Type B pancreatic cell (in vitro differentiated cells): ENCODE results near the gene INPPL1. TPM values are rescaled to one million over a fixed set of nuclear protein-coding genes. Genes with fewer than 3 reads are reported as not detected.

Source experiments
- DNase-seq: peaks from one replicate; pipeline ENCODE4 v3.0.0; 2021; ENCODE audit warnings: mixed read lengths; ENCODE audit not compliant: unreplicated experiment; ENCODE audit errors: extremely low spot score
- H3K27ac Mint-ChIP-seq: 2 replicates; pipeline ENCODE4 v1.8.0; 2021; ENCODE audit warnings: mild to moderate bottlenecking, mixed read lengths
- H3K27me3 Mint-ChIP-seq: 2 replicates; pipeline ENCODE4 v1.8.0; 2021; ENCODE audit warnings: mixed read lengths
- H3K36me3 Mint-ChIP-seq: 2 replicates; pipeline ENCODE4 v1.8.0; 2021; ENCODE audit warnings: mixed read lengths
- H3K4me1 Mint-ChIP-seq: one replicate; pipeline ENCODE4 v1.8.0; 2021; ENCODE audit warnings: mixed read lengths; ENCODE audit not compliant: unreplicated experiment
- H3K4me3 Mint-ChIP-seq: 2 replicates; pipeline ENCODE4 v1.8.0; 2021; ENCODE audit warnings: mild to moderate bottlenecking, mixed read lengths
- H3K9me3 Mint-ChIP-seq: 2 replicates; pipeline ENCODE4 v1.8.0; 2021; ENCODE audit warnings: mixed read lengths
- CTCF ChIP-seq: fragments of 200-600 bp; sonication (generic); conservative IDR thresholded peaks from 2 replicates; pipeline ENCODE4 v1.5.0; 2021; ENCODE audit warnings: antibody characterized with exemption, mild to moderate bottlenecking
- total RNA-seq: library from RNA; stranded (reverse); gene quantifications from 2 replicates; pipeline ENCODE4 v1.2.1, GENCODE V29; 2021; ENCODE audit warnings: low replicate concordance

INPPL1 gene
- total RNA-seq, 1 donor from 2014 or later = 231 TPM

DNA sequence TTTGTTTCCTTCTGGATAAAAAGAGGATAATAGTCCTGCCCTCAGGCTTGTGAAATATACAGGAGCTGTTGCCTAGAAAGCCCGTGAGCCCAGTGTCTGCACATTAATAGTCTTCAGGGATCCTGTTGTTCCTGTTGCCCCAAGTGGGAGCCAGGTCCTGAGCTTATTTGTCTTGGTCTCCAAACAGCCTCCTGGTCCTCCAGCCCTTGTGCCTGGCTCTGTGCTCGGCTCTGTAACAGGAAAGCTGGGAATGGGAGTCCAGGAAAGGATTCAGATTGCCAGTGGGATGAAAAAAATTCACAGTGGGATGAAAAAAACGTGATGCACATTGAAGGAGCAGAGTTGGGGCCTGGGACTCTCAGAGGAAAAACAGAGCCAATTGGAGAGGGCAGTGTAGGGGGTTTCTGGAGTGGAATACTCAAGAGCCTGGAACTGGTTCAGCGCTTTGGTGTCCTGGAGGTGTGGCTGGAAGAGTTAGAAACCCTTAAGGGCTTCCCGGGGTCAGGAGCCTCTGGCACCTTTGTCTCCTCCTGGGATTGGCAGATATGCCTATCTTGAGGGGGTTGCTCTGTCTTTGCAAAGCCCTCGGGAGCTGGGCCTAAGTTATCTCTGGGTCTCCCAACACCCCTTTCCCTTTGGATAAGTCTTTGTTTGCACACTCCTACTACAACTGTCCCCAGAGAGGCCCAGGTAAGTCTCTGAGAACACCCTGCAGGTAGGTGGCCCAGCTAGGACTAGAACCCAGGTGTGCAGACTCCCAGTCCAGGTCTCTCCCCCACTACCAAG lies 2.3 kb upstream of the INPPL1 start:
- Mint-ChIP-seq H3K27me3 (peaks cover 5% of the 10 kb centered on the region), H3K4me3 (peak overlapping the region; percentile 91), H3K9me3 (no peaks in the 10 kb centered on the region)

GRCh38 chr11:72222907-72223614 lies 1.5 kb upstream of the INPPL1 start:
- DNase-seq = peak; percentile 94
- H3K4me1 Mint-ChIP-seq = peaks cover 13% of the 10 kb centered on the region
- H3K27ac Mint-ChIP-seq = peak overlapping the region; percentile 82
- no peaks in the 10 kb centered on the region for H3K36me3 Mint-ChIP-seq
- TF ChIP-seq CTCF = peak; percentile 37
- H3K27me3 Mint-ChIP-seq = peaks cover 5% of the 10 kb centered on the region
- H3K9me3 Mint-ChIP-seq = no peaks in the 10 kb centered on the region
- peak overlapping the region; percentile 91 for H3K4me3 Mint-ChIP-seq

More for the DNA sequence above, 2.3 kb upstream of the INPPL1 start:
- no peak for TF ChIP-seq CTCF
- Mint-ChIP-seq H3K36me3 (no peaks in the 10 kb centered on the region), H3K4me1 (peaks cover 18% of the 10 kb centered on the region), H3K27ac (peak overlapping the region; percentile 82)
- peak; percentile 48 for DNase-seq

GRCh38 chr11:72223615-72224563 lies 678 bp upstream of the INPPL1 start:
- Mint-ChIP-seq H3K4me1 (peaks cover 13% of the 10 kb centered on the region), H3K4me3 (peak overlapping the region; percentile 97), H3K36me3 (no peaks in the 10 kb centered on the region), H3K9me3 (no peaks in the 10 kb centered on the region), H3K27me3 (peaks cover under 1% of the 10 kb centered on the region), H3K27ac (peak overlapping the region; percentile 91)
- TF ChIP-seq CTCF = no peak
- DNase-seq = peak; percentile 80

DNA sequence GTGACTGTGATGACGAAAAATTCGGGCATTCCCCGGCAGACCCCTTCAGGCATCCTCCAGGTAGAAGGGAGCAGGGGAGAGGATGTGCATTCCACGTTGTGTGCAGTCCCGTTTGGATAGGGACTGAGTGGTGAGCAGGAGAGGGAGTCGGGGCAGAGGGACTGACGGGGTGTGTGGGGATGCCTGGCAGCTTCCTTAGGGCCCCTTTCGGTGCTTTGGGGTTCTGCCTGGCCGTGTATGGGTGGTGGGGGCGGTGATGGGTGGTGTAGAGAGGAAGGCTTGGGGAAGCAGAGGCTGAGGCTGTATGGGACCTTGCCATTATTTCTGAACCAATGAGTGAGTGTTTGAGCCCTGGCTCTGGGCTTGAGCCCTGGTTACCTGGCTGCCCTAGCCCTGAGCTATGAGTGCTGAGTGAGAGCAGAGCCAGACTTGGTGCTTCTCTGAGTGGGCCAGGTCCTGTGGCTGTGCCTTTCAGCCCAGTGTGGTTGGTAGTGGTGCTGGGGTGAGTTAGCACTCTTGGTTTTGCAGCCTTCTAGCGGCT lies 914 bp downstream of the INPPL1 start:
- no peak for TF ChIP-seq CTCF
- peaks cover 17% of the 10 kb centered on the region for H3K4me1 Mint-ChIP-seq
- no peaks in the 10 kb centered on the region for H3K27me3 Mint-ChIP-seq
- peak; percentile 58 for DNase-seq
- H3K36me3 Mint-ChIP-seq = peaks cover 5% of the 10 kb centered on the region
- peak overlapping the region; percentile 98 for H3K4me3 Mint-ChIP-seq
- H3K27ac Mint-ChIP-seq = peak overlapping the region; percentile 87
- H3K9me3 Mint-ChIP-seq = no peaks in the 10 kb centered on the region

GRCh38 chr11:72226701-72227100 lies 2.1 kb downstream of the INPPL1 start:
- Mint-ChIP-seq H3K4me1 (peaks cover 17% of the 10 kb centered on the region), H3K9me3 (no peaks in the 10 kb centered on the region), H3K36me3 (peaks cover 11% of the 10 kb centered on the region), H3K27me3 (no peaks in the 10 kb centered on the region), H3K27ac (peak overlapping the region; percentile 43), H3K4me3 (peak overlapping the region; percentile 98)
- DNase-seq = peak; percentile 40
- TF ChIP-seq CTCF = no peak
